HEK293T (cell line): ENCODE data around the gene ADGRB3.

Experiments used
- ARNT ChIP-seq: fragments of 450-650 bp; IDR thresholded peaks from 2 replicates; pipeline ENCODE4 v1.6.1; 2017; ENCODE audit warnings: mild to moderate bottlenecking
- BHLHE40 ChIP-seq: fragments of 450-650 bp; IDR thresholded peaks from 2 replicates; pipeline ENCODE4 v1.6.1; 2016; ENCODE audit warnings: mild to moderate bottlenecking, moderate library complexity, borderline replicate concordance
- ELF4 ChIP-seq: fragments of 450-650 bp; IDR thresholded peaks from 2 replicates; pipeline ENCODE4 v1.6.1; 2017; ENCODE audit warnings: antibody characterized with exemption
- FOXK2 ChIP-seq: fragments of 450-650 bp; IDR thresholded peaks from 2 replicates; pipeline ENCODE4 v1.6.1; 2016; ENCODE audit warnings: mild to moderate bottlenecking
- FOXM1 ChIP-seq: fragments of 450-650 bp; IDR thresholded peaks from 2 replicates; pipeline ENCODE4 v1.6.1; 2017; ENCODE audit warnings: mild to moderate bottlenecking, borderline replicate concordance
- PKNOX1 ChIP-seq: fragments of 450-650 bp; IDR thresholded peaks from 2 replicates; pipeline ENCODE4 v1.6.1; 2016

GRCh38 chr6:68760941-68761676, 126.0 kb downstream of the ADGRB3 start:
- no peak for TF ChIP-seq ELF4
- no peak for TF ChIP-seq PKNOX1
- no peak for TF ChIP-seq BHLHE40
- TF ChIP-seq FOXM1, result no peak
- TF ChIP-seq FOXK2, result no peak
- TF ChIP-seq ARNT, result no peak
